H1 (cell line): ENCODE measurements around the gene SPATA6L. TPM values are rescaled to one million over a fixed set of nuclear protein-coding genes. Genes with fewer than 3 reads are reported as not detected.

Source experiments
- CTCF ChIA-PET: fragments of 300-600 bp; sonication (Branson Sonifier 250); formaldehyde crosslinking; loops from one replicate; lab custom pipeline; 2021; ENCODE audit not compliant: partially characterized antibody; lab: Charles Lee
- POLR2A ChIA-PET: fragments of 300-600 bp; sonication (Branson Sonifier 250); formaldehyde crosslinking; loops from one replicate; lab custom pipeline; 2021; ENCODE audit warnings: inconsistent platforms; ENCODE audit not compliant: partially characterized antibody; lab: Charles Lee
- DNase-seq, 2 experiments: peaks; one replicate each; pipeline versions ENCODE4 v3.0.0 to v3.0.0-alpha.2; 2010 to 2022; ENCODE audit warnings: low spot score in 2 of 2, low read depth in 1 of 2, mixed read lengths in 1 of 2
- FAIRE-seq: peaks from 2 replicates; lab custom pipeline; 2011; peaks lifted over from hg19 to GRCh38; lab: Jason Lieb, UNC
- H2AFZ ChIP-seq: 2 replicates; pipeline ENCODE4 v1.8.1; 2012; ENCODE audit warnings: low read length, inconsistent platforms
- H2AK5ac ChIP-seq: 2 replicates; pipeline ENCODE4 v1.6.1; 2013; ENCODE audit warnings: low read depth, low read length
- H2BK120ac ChIP-seq: replicated peaks from 2 replicates; pipeline ENCODE3; 2013; ENCODE audit warnings: low read depth, low read length, inconsistent platforms
- H2BK12ac ChIP-seq: 2 replicates; pipeline ENCODE4 v1.6.1; 2013; ENCODE audit warnings: low read depth, low read length
- H2BK15ac ChIP-seq: 2 replicates; pipeline ENCODE4 v1.6.1; 2013; ENCODE audit warnings: low read length
- H2BK20ac ChIP-seq: 2 replicates; pipeline ENCODE4 v1.6.1; 2013; ENCODE audit warnings: low read length
- H2BK5ac ChIP-seq: 2 replicates; pipeline ENCODE4 v1.6.1; 2013; ENCODE audit warnings: low read depth, low read length
- H3K14ac ChIP-seq: 2 replicates; pipeline ENCODE4 v1.6.1; 2013; ENCODE audit warnings: inconsistent platforms; ENCODE audit not compliant: insufficient read length
- H3K18ac ChIP-seq: 2 replicates; pipeline ENCODE4 v1.6.1; 2013; ENCODE audit warnings: low read length; ENCODE audit errors: extremely low read depth
- H3K23ac ChIP-seq: 2 replicates; pipeline ENCODE4 v1.6.1; 2013; ENCODE audit warnings: inconsistent platforms; ENCODE audit not compliant: insufficient read length
- H3K23me2 ChIP-seq: 2 replicates; pipeline ENCODE4 v1.6.1; 2013; ENCODE audit warnings: low read depth, low read length
- H3K27ac ChIP-seq: 2 replicates; pipeline ENCODE4 v1.6.1; 2011; ENCODE audit warnings: low read depth, low read length, inconsistent platforms
- H3K27me3 ChIP-seq, 4 experiments: replicated peaks in 1 of 4; 1 replicate in 1 of 4; 2 replicates in 3 of 4; pipeline versions ENCODE4 v1.6.1 to v1.8.1; 2011 to 2013; ENCODE audit warnings: low read length in 3 of 4, mild to moderate bottlenecking in 3 of 4, inconsistent platforms in 2 of 4, mixed read lengths in 2 of 4, moderate library complexity in 1 of 4; ENCODE audit not compliant: control insufficient read depth in 3 of 4, insufficient read depth in 3 of 4; ENCODE audit errors: extremely low read depth in 1 of 4
- H3K36me3 ChIP-seq, 4 experiments: 2 replicates each; pipeline versions ENCODE4 v1.6.1 to v1.8.1; 2011 to 2013; ENCODE audit warnings: mild to moderate bottlenecking in 4 of 4, low read length in 3 of 4, moderate library complexity in 2 of 4, control low read depth in 1 of 4, inconsistent platforms in 1 of 4; ENCODE audit not compliant: insufficient read depth in 4 of 4, control insufficient read depth in 2 of 4
- H3K4ac ChIP-seq: replicated peaks from 2 replicates; pipeline ENCODE3; 2013; ENCODE audit warnings: low read length, low read depth, mixed read lengths, inconsistent platforms; ENCODE audit not compliant: insufficient read length
- H3K4me1 ChIP-seq, 4 experiments: replicated peaks in 1 of 4; 1 replicate in 1 of 4; 2 replicates in 3 of 4; pipeline versions ENCODE4 v1.6.1 to v1.8.1; 2011 to 2013; ENCODE audit warnings: low read length in 3 of 4, inconsistent platforms in 2 of 4, mixed read lengths in 1 of 4; ENCODE audit not compliant: insufficient read depth in 4 of 4, control insufficient read depth in 3 of 4
- H3K4me2 ChIP-seq, 2 experiments: 2 replicates each; pipeline versions ENCODE4 v1.6.1 to v1.8.1; 2011 to 2013; ENCODE audit warnings: low read depth in 2 of 2, low read length in 2 of 2, control low read depth in 1 of 2, inconsistent platforms in 1 of 2, mild to moderate bottlenecking in 1 of 2; ENCODE audit not compliant: insufficient read depth in 1 of 2
- H3K4me3 ChIP-seq, 4 experiments: fragments of 200-600, 300-600 bp in 1 of 4; sonication (generic), shearing (Covaris generic), sonication (Bioruptor Twin) in 1 of 4; 2 replicates each; pipeline versions ENCODE4 v1.5.1 to v1.8.1; 2011 to 2016; ENCODE audit warnings: low read length in 4 of 4, low read depth in 3 of 4, control low read depth in 2 of 4, inconsistent platforms in 2 of 4, mild to moderate bottlenecking in 2 of 4, mixed read lengths in 1 of 4, moderate library complexity in 1 of 4; ENCODE audit not compliant: insufficient read depth in 2 of 4; ENCODE audit errors: extremely low read depth in 1 of 4
- H3K56ac ChIP-seq: replicated peaks from 2 replicates; pipeline ENCODE3; 2013; ENCODE audit warnings: low read depth, mild to moderate bottlenecking, mixed read lengths, low read length, inconsistent platforms; ENCODE audit not compliant: insufficient read length
- H3K79me1 ChIP-seq: 2 replicates; pipeline ENCODE4 v1.6.1; 2013; ENCODE audit warnings: low read depth, low read length, control low read depth
- H3K79me2 ChIP-seq, 2 experiments: 2 replicates each; pipeline versions ENCODE4 v1.6.1 to v1.8.1; 2012 to 2013; ENCODE audit warnings: low read length in 2 of 2, mild to moderate bottlenecking in 2 of 2, inconsistent platforms in 1 of 2; ENCODE audit not compliant: insufficient read depth in 2 of 2, control insufficient read depth in 1 of 2
- H3K9ac ChIP-seq, 4 experiments: replicated peaks in 1 of 4; 1 replicate in 1 of 4; 2 replicates in 3 of 4; pipeline versions ENCODE4 v1.6.1 to v1.8.1; 2011 to 2013; ENCODE audit warnings: low read depth in 3 of 4, low read length in 3 of 4, control low read depth in 2 of 4, mild to moderate bottlenecking in 2 of 4, moderate library complexity in 2 of 4, inconsistent platforms in 1 of 4; ENCODE audit errors: extremely low read depth in 1 of 4
- H3K9me3 ChIP-seq, 2 experiments: 2 replicates each; pipeline versions ENCODE4 v1.6.1 to v1.8.1; 2012 to 2013; ENCODE audit warnings: mild to moderate bottlenecking in 2 of 2, moderate library complexity in 2 of 2, control low read depth in 1 of 2, inconsistent platforms in 1 of 2, low read depth in 1 of 2, low read length in 1 of 2, mixed read lengths in 1 of 2; ENCODE audit not compliant: insufficient read depth in 2 of 2
- H4K20me1 ChIP-seq, 2 experiments: replicated peaks in 1 of 2; 2 replicates each; pipeline versions ENCODE3 to v1.8.1; 2011 to 2013; ENCODE audit warnings: inconsistent platforms in 2 of 2, low read length in 2 of 2, mild to moderate bottlenecking in 1 of 2; ENCODE audit not compliant: insufficient read depth in 2 of 2, control insufficient read depth in 1 of 2
- H4K5ac ChIP-seq: 2 replicates; pipeline ENCODE4 v1.6.1; 2013; ENCODE audit warnings: low read length, low read depth, mixed read lengths, inconsistent platforms; ENCODE audit not compliant: insufficient read length
- H4K8ac ChIP-seq: 2 replicates; pipeline ENCODE4 v1.8.0; 2013; ENCODE audit warnings: mild to moderate bottlenecking, moderate library complexity, low read length, inconsistent platforms; ENCODE audit not compliant: insufficient read depth; ENCODE audit errors: extremely low read depth
- H4K91ac ChIP-seq: replicated peaks from 2 replicates; pipeline ENCODE3; 2013; ENCODE audit warnings: low read length, mixed read lengths, inconsistent platforms; ENCODE audit not compliant: insufficient read length
- TAF7 ChIP-seq: optimal IDR thresholded peaks from 2 replicates; pipeline ENCODE3; 2011; ENCODE audit warnings: low read depth, mild to moderate bottlenecking, inconsistent platforms, low read length, moderate library complexity, borderline replicate concordance
- WGBS, 2 experiments: shearing (Covaris generic) in 1 of 2; methylation state at CpG; one replicate each; pipeline versions ENCODE4 v1.1.6 to v1.1.7; 2013 to 2015; ENCODE audit warnings: low lambda C conversion rate in 2 of 2, mixed read lengths in 2 of 2, inconsistent platforms in 1 of 2, low coverage in 1 of 2, missing lambda C conversion rate in 1 of 2; ENCODE audit not compliant: insufficient replicate concordance in 2 of 2, insufficient coverage in 1 of 2, insufficient read length in 1 of 2; ENCODE audit errors: extremely low coverage in 1 of 2, missing lambda C conversion rate in 1 of 2; 5-methylcytosine and 5-hydroxymethylcytosine counted together
- polyA plus RNA-seq, 7 experiments: library from polyadenylated mRNA; depleted of rRNA in 3 of 7; stranded (reverse) in 5 of 7; unstranded in 2 of 7; fragments of >200 nt in 5 of 7; fragments of 200-250 nt in 2 of 7; gene quantifications; 1 replicate in 5 of 7; 2 replicates in 1 of 7; 4 replicates in 1 of 7; pipeline versions ENCODE4 v1.2.1 to v1.2.3, GENCODE V29; 2011 to 2013; ENCODE audit warnings: missing spikeins in 2 of 7, mixed read lengths in 2 of 7
- total RNA-seq: library from RNA; stranded (reverse); fragmentation: NEBNext Ultra II Directional; extraction: Animal tissue kit (Norgen Biotek cat#: 25700); gene quantifications from 2 replicates; pipeline ENCODE4 v1.2.1, GENCODE V29; 2021

SPATA6L gene
- total and polyA plus RNA-seq, 2 of the 8 experiments (the other 6 are each of a cell fraction or from before 2014, with no cell fraction given) = 0.57 to 1.1 TPM

- POLR2A ChIA-PET = interaction anchor here (0.8 kb wide), 1 partner anchor 9 kb away, joined by 3 read pairs; no protein-coding TSS in a partner anchor
- DNase-seq (no peak), FAIRE-seq (no peak)
- Histone ChIP-seq H4K8ac (no peak overlapping the region), H2AK5ac (no peak overlapping the region), H3K27me3 (no peaks in the 10 kb centered on the region), H3K79me1 (no peaks in the 10 kb centered on the region), H3K23ac (no peak overlapping the region), H3K9me3 (no peaks in the 10 kb centered on the region), H3K9ac (no peak overlapping the region), H2AFZ (no peak overlapping the region), H3K4me3 (no peak overlapping the region), H3K18ac (no peak overlapping the region), H2BK120ac (no peak overlapping the region), H2BK5ac (no peak overlapping the region), H3K4me2 (no peak overlapping the region), H2BK15ac (no peak overlapping the region), H2BK12ac (no peak overlapping the region), H4K91ac (no peak overlapping the region), H3K4me1 (no peaks in the 10 kb centered on the region), H3K36me3 (no peaks in the 10 kb centered on the region), H3K56ac (no peak overlapping the region), H3K14ac (no peak overlapping the region), H3K4ac (no peak overlapping the region), H3K79me2 (no peaks in the 10 kb centered on the region), H4K5ac (no peak overlapping the region), H2BK20ac (no peak overlapping the region), H3K23me2 (no peaks in the 10 kb centered on the region), H3K27ac (no peak overlapping the region), H4K20me1 (no peaks in the 10 kb centered on the region)
- 94% methylated on average over 9 of the region's 9 CpGs; no CpG with 5 or more reads in 1 of the 2 experiments for WGBS, 2 experiments
- no peak for TF ChIP-seq TAF7
- CTCF ChIA-PET = interaction anchor here (0.7 to 2.1 kb wide), 10 partner anchors 8 to 288 kb away, joined by 3 to 7 read pairs (median 3); partner anchors contain the start of gene PLPP6
Measured at GRCh38 chr9:4654084-4654483, 12.2 kb downstream of the SPATA6L start.
